NCI-H345 treated with DMSO at 0.1 percent for 48 hours (cell line): ENCODE results near the gene MAP1A.
"Not testable (repeated sequence)": the region's sequence is repeated elsewhere in the genome, so short reads cannot be mapped to it uniquely, and the experiment has no call there.

Experiments used
- DNase-seq: peaks from one replicate; lab custom pipeline; 2025; ENCODE audit not compliant: unreplicated experiment; lab: John Stamatoyannopoulos, UW

Gene MAP1A

GRCh38 chr15:43528542-43529007, 11.2 kb downstream of the MAP1A start:
- no peak for DNase-seq

DNA sequence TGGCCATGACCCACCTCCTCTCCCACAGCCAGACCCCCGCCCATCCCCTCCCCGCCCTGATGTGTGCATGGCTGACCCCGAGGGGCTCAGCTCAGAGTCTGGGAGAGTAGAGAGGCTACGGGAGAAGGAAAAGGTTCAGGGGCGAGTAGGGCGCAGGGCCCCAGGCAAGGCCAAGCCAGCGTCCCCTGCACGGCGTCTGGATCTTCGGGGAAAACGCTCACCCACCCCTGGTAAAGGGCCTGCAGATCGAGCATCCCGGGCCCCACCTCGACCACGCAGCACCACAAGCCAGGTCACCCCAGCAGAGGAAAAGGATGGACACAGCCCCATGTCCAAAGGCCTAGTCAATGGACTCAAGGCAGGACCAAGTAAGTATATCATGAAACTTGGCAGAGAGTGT, 11.7 kb downstream of the MAP1A start:
- no peak for DNase-seq

GRCh38 chr15:43529587-43530345, 12.4 kb downstream of the MAP1A start:
- DNase-seq = no peak

- no peak for DNase-seq
These were observed 13.7 kb downstream of the MAP1A start for GRCh38 chr15:43531018-43531670.

GRCh38 chr15:43532826-43533225, 15.4 kb downstream of the MAP1A start:
- DNase-seq = not testable (repeated sequence)

GRCh38 chr15:43534897-43535296, 17.5 kb downstream of the MAP1A start:
- DNase-seq = no peak

DNA sequence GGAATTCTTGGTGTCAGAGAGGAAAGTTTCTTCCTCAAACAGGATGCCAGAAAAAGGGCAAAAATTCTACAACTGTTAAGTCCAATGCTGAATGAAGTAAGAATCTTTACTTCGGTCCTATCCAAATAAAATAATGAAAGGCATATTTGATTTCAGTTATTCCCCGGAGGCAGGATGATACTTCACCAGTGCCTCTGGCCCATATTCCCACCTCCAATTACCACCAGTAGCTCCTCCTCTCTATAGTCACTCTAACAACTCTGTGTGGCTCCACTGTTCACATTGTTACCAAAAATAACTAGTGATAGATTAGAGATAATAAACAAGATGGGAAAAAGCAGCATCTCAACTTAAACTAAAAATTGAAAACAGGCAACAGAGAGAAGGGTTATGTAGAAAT, 20.7 kb downstream of the MAP1A start:
- DNase-seq = no peak

DNA sequence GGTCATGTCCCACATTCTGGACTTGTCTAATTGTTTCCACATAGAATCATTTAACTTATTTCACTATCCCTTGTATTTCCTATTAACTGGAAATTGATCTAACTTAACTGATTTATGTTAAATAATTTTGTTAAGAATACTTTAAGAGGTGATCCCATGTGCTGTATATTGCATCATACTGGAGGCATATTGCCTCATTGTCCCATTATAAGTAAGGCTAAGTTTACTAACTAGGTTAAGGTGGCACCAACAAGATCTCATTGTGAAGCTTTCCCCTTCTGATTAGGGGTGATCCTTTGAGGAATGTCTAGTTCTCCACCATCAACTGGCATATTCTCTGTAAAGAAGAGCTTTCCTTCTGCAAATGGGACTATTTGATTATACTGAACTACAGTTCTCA, 24.4 kb downstream of the MAP1A start:
- DNase-seq = no peak

DNA sequence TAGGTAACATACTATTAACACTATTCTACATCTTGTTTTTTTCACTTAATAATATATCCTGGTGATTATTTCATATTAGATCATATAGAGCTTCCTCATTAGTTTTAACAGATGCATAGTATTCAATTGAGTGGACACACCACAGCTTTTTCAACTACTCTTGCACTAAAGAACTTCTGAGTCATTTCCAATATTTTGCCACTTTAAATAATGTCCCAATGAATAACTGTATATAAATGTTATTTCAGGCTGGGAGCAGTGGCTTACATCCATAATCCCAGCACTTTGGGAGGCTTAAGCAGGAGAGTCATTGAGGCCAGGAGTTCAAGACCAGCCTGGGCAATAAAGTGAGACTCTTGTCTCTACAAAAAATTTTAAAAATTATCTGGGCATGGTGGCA, 26.9 kb downstream of the MAP1A start:
- no peak for DNase-seq

DNA sequence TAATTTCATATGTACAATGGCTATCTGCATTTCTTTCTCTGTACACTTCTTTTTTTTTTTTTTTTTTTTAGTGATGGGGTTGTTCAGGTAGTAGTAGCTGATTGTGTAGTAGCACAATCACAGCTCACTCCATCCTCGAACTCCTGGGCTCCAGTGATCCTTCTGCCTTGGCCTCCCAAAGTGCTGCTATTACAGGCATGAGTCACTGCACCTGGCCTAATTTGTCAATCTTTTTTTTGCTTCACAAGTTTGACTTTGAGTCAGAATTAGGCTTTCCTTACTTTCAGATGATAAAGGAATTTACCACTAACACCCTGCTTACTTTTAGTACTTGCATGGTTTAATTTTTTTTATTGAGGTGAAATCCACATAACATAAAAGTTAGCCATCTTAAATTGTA, 28.0 kb downstream of the MAP1A start:
- DNase-seq = no peak

DNA sequence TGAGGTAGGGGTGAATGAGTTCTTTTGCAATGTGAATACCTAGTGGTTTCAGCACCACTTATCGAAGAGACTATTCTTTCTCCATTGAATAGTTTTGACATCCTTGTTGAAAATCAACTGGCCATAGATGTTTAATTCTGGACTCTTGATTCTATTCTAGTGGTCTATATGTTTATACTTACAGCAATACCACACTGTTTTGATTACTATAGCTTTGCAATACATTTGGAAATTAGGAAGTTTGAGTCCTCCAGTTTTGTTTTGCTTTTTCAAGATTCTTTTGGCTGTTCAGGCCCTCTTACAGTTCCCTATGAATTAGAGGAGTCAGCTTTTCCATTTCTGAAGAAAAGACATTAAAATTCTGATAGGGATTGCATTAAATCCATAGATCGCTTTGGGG, 30.1 kb downstream of the MAP1A start:
- no peak for DNase-seq

DNA sequence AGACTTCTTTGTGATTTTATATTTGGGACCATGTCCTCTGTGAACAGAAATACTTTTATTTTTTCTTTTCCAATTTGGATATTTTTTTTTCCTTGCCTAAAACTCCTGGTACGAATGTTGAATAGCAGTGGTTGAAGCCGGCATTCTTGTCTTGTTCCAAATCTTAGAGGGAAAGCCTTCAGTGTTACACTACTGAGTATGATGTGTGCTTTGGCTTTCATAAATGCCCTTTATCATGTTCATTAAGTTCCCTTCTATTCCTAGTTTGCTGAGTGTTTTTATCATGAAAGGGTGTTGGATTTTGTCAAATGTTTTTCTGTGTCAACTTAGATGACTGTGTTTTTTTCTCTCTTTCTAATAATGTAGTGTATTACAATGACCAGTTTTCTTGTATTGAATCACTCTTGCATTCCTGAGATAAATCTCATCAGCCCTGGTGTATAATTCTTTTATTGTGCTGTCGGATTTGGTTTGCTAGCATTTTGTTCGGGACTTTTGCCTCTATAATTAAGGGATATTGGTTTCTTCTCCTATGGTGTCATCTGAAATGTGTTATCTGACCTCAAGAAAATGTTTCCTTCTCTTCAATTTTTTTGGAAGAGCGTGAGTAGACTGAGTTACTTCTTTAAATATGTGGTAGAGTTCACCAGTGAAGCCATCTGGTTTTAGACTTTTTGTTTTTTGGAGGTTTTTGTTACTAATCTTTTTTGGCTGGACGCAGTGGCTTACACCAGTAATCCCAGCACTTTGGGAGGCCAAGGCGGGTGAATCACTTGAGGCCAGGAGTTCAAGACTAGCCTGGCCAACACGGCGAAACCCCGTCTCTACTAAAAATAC, 33.3 kb downstream of the MAP1A start:
- DNase-seq = no peak

- no peak for DNase-seq
These were observed 34.8 kb downstream of the MAP1A start for GRCh38 chr15:43552256-43552655.

DNA sequence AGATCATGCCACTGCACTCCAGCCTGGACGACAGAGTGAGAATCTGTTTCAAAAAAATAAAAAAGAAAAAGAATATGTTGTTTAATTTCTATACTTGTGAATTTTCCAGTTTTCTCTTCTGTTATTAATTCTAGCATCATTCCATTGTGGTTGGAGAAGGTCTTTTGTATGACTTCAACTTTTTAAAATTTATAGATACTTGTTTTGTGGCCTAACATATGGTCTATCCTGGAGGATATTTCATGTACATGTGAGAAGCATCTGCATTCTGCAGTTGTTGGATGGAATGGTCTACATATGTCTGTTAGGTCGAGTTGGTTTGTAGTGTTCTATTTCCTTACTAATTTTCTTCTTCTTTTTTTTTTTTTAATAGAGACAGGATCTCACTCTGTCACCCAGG, 35.6 kb downstream of the MAP1A start:
- DNase-seq = no peak

DNA sequence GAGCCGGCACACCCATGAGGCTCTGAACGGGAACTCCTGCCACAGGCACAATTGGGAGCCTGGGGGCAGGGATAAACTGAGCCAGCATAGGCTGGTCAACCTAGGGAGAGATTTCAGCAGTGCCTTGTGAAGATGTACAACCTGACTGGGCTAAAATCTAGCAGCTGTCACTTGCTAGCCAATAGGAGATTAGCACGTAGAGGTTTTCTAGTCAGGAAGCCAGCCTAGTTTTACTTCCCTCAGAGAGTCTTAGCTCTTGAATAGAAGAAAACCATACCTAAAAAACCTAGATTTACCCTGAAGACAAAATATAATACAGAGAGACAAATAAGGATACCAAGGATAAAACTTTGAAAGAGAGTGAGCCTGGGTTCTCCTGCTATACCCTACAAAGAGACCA, 45.3 kb downstream of the MAP1A start:
- not testable (repeated sequence) for DNase-seq

DNA sequence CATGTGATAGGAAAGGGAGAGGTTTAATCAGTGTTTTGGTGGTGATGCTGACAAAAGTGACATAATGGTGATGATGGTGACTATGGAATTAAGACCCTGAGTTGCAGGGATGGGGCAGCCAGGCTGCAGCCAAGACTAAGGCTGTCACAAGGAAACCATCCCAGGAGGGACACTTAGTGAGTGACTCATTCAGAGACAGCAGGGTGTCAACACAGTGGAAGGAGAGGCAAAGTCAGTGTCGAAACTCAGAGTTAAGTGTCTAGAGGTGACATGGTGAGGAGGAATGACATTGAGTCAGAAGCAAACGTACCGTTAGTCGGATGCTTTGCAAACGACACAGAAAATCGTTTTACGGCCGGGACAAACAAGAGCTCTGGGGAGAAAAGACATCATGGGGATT, 46.4 kb downstream of the MAP1A start:
- not testable (repeated sequence) for DNase-seq

GRCh38 chr15:43566615-43567014, 49.2 kb downstream of the MAP1A start:
- not testable (repeated sequence) for DNase-seq

GRCh38 chr15:43574607-43575006, 57.2 kb downstream of the MAP1A start:
- DNase-seq = not testable (repeated sequence)
